PC-9 (cell line): Measurements from ENCODE around the gene RFPL4A.
"Not testable (repeated sequence)": the region's sequence is repeated elsewhere in the genome, so short reads cannot be mapped to it uniquely, and the experiment has no call there.

Experiments
- CTCF ChIP-seq: fragments of 200-600 bp; sonication (generic); conservative IDR thresholded peaks from 2 replicates; pipeline ENCODE4 v1.6.1; 2017; ENCODE audit warnings: mixed run types, antibody characterized with exemption, mild to moderate bottlenecking, moderate library complexity
- EZH2 ChIP-seq: fragments of 200-600 bp; sonication (generic); IDR thresholded peaks from 2 replicates; pipeline ENCODE4 v1.8.0; 2017; ENCODE audit warnings: antibody characterized with exemption, low read depth

DNA sequence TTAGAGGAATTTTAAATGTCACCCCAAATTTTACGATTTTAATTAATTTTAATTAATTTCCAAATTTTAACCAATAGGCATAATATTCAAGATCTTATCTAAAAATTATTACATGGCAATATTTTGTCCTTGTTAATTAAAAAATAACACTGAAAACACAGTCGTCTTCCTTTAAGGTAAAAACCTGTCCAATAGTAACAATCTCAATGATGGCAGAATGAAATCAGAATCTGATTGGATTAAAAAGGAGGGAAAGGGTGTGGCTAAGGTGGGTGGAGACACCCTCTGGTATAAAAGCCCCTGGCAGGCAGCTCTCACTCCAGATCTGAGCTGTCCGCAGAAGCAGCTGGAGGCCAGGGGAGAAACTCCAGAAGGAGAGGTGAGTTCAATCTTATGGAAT, at the start of gene RFPL4A:
- TF ChIP-seq EZH2, CTCF: not testable (repeated sequence)
